Right renal pelvis (tissue), 4 donors: ENCODE results near the gene EPS8. TPM values are rescaled to one million over a fixed set of nuclear protein-coding genes. Genes with fewer than 3 reads are reported as not detected.

ENCODE experiments used
- DNase-seq, 4 donors: peaks; one replicate each; pipeline ENCODE4 v3.0.0-alpha.2; 2013; ENCODE audit warnings: low read depth in 4 of 4, low spot score in 3 of 4, missing footprints in 1 of 4
- polyA plus RNA-seq, 4 donors: library from polyadenylated mRNA; unstranded; fragments of 120-200 nt; gene quantifications; one replicate each; pipeline ENCODE4 v1.2.1, GENCODE V29; 2013; ENCODE audit not compliant: insufficient read length in 4 of 4

EPS8 gene
- polyA plus RNA-seq, 4 donors = 56.9 to 65.8 (median 61.9) TPM

- DNase-seq = no peak
Observed at GRCh38 chr12:15662303-15662980, 126.7 kb downstream of the EPS8 start.

GRCh38 chr12:15651371-15651770 lies 137.8 kb downstream of the EPS8 start:
- DNase-seq = no peak

- no peak for DNase-seq
Observed at GRCh38 chr12:15650399-15651128, 138.6 kb downstream of the EPS8 start.

- no peak for DNase-seq
Observed at GRCh38 chr12:15649347-15649746, 139.8 kb downstream of the EPS8 start.

GRCh38 chr12:15648558-15648957 lies 140.6 kb downstream of the EPS8 start:
- no peak for DNase-seq

- DNase-seq = no peak
Observed at GRCh38 chr12:15646581-15646980, 142.6 kb downstream of the EPS8 start.

- DNase-seq = no peak
Observed at GRCh38 chr12:15644700-15645099, 144.5 kb downstream of the EPS8 start.

GRCh38 chr12:15638231-15638630 lies 151.0 kb downstream of the EPS8 start:
- DNase-seq = no peak

- DNase-seq = no peak
Observed at GRCh38 chr12:15636060-15636890, 152.9 kb downstream of the EPS8 start.

GRCh38 chr12:15634010-15634683 lies 155.0 kb downstream of the EPS8 start:
- DNase-seq = no peak

GRCh38 chr12:15633201-15633600 lies 156.0 kb downstream of the EPS8 start:
- DNase-seq = no peak

GRCh38 chr12:15632708-15633107 lies 156.5 kb downstream of the EPS8 start:
- no peak for DNase-seq

GRCh38 chr12:15631007-15631715 lies 158.0 kb downstream of the EPS8 start:
- DNase-seq = no peak

- no peak for DNase-seq
Observed at GRCh38 chr12:15629761-15630160, 159.4 kb downstream of the EPS8 start.

GRCh38 chr12:15629108-15629507 lies 160.1 kb downstream of the EPS8 start:
- DNase-seq = no peak

GRCh38 chr12:15627995-15628945 lies 160.9 kb downstream of the EPS8 start:
- no peak for DNase-seq

GRCh38 chr12:15625075-15625474 lies 164.1 kb downstream of the EPS8 start:
- DNase-seq = no peak

- DNase-seq = no peak
Observed at GRCh38 chr12:15620741-15621539, 168.2 kb downstream of the EPS8 start.
